ENCODE measurements around the gene SERPINA9. TPM values are rescaled to one million over a fixed set of nuclear protein-coding genes. Genes with fewer than 3 reads are reported as not detected.

SERPINA9 gene
- total and polyA plus RNA-seq, 2 experiments from 2014 or later, result not detected

GRCh38 chr14:94509356-94509755, 33.4 kb upstream of the SERPINA9 start, which contains the start of gene SERPINA12:
Gene SERPINA12, minus strand, starts transcription at chr14:94509469. Its CDS starts 11,072 bp downstream, at chr14:94498397.
- Histone ChIP-seq H3K4me1 (ENCODE audit: low read depth) (no peaks in the 10 kb centered on the region), H3K4me3 (no peak within 1 kb of the TSS), H3K27ac (no peak within 1 kb of the TSS), H3K9me3 (ENCODE audit: low read depth) (no peaks in the 10 kb centered on the region), H3K36me3 (no peaks in the 10 kb centered on the region), H3K27me3 (no peaks in the 10 kb centered on the region)
- TF ChIP-seq, protein P1, sequence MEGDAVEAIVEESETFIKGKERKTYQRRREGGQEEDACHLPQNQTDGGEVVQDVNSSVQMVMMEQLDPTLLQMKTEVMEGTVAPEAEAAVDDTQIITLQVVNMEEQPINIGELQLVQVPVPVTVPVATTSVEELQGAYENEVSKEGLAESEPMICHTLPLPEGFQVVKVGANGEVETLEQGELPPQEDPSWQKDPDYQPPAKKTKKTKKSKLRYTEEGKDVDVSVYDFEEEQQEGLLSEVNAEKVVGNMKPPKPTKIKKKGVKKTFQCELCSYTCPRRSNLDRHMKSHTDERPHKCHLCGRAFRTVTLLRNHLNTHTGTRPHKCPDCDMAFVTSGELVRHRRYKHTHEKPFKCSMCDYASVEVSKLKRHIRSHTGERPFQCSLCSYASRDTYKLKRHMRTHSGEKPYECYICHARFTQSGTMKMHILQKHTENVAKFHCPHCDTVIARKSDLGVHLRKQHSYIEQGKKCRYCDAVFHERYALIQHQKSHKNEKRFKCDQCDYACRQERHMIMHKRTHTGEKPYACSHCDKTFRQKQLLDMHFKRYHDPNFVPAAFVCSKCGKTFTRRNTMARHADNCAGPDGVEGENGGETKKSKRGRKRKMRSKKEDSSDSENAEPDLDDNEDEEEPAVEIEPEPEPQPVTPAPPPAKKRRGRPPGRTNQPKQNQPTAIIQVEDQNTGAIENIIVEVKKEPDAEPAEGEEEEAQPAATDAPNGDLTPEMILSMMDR (IDR thresholded peaks at IDR 0.05; ENCODE audit: low read depth, low read length), result no peak
- DNase-seq (ENCODE audit: low read depth in 1 of 2, low spot score in 1 of 2), result no peak

GRCh38 chr14:94505641-94506040, 29.6 kb upstream of the SERPINA9 start:
- DNase-seq (ENCODE audit: low read depth in 1 of 2, low spot score in 1 of 2), result no peak
- Histone ChIP-seq H3K36me3 (no peaks in the 10 kb centered on the region), H3K4me3 (no peak overlapping the region), H3K27me3 (no peaks in the 10 kb centered on the region), H3K4me1 (ENCODE audit: low read depth) (no peaks in the 10 kb centered on the region), H3K27ac (no peak overlapping the region), H3K9me3 (ENCODE audit: low read depth) (no peaks in the 10 kb centered on the region)
- TF ChIP-seq, protein P1 (IDR thresholded peaks at IDR 0.05; ENCODE audit: low read depth, low read length), result no peak

DNA sequence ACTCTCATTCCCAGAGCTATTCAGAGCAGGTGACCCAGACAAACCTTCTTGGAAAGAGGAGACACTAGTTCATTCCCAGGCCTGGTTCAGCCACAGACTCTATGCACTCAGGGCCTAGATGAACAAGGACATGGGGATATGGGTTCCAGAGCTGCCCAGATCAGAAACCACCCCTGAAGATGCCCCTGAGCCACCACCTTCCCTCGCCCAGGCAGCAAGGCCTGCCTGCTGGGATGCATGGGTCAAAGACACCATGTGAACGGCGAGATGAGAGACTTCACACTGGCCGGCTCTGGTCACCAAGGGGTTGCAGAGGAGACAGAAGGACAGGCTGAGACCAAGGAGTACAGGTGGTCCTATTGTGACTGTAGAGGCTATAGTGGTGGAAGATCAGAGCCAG, 29.2 kb upstream of the SERPINA9 start:
- H3K4me3 ChIP-seq, result no peak overlapping the region
- no peaks in the 10 kb centered on the region for H3K4me1 ChIP-seq (ENCODE audit: low read depth)
- no peaks in the 10 kb centered on the region for H3K36me3 ChIP-seq
- H3K27ac ChIP-seq, result no peak overlapping the region
- H3K9me3 ChIP-seq (ENCODE audit: low read depth), result no peaks in the 10 kb centered on the region
- no peaks in the 10 kb centered on the region for H3K27me3 ChIP-seq
- TF ChIP-seq, protein P1 (IDR thresholded peaks at IDR 0.05; ENCODE audit: low read depth, low read length), result no peak
- no peak for DNase-seq (ENCODE audit: low read depth in 1 of 2, low spot score in 1 of 2)

- H3K36me3 ChIP-seq, result no peaks in the 10 kb centered on the region
- H3K27me3 ChIP-seq, result no peaks in the 10 kb centered on the region
- H3K9me3 ChIP-seq (ENCODE audit: low read depth), result no peaks in the 10 kb centered on the region
- DNase-seq (ENCODE audit: low read depth in 1 of 2, low spot score in 1 of 2), result peak in 1 of 2 donors; percentile 13
- TF ChIP-seq, protein P1 (IDR thresholded peaks at IDR 0.05; ENCODE audit: low read depth, low read length), result no peak
- H3K4me1 ChIP-seq (ENCODE audit: low read depth), result no peaks in the 10 kb centered on the region
- no peak overlapping the region for H3K4me3 ChIP-seq
- H3K27ac ChIP-seq, result no peak overlapping the region
Measured at GRCh38 chr14:94501588-94502516, 25.9 kb upstream of the SERPINA9 start.

- TF ChIP-seq, protein P1 (IDR thresholded peaks at IDR 0.05; ENCODE audit: low read depth, low read length), result no peak
- H3K27me3 ChIP-seq, result no peaks in the 10 kb centered on the region
- no peak for DNase-seq (ENCODE audit: low read depth in 1 of 2, low spot score in 1 of 2)
Measured at GRCh38 chr14:94500264-94500663, 24.3 kb upstream of the SERPINA9 start.

More at GRCh38 chr14:94500264-94500663, 24.3 kb upstream of the SERPINA9 start:
- Histone ChIP-seq H3K9me3 (ENCODE audit: low read depth) (no peaks in the 10 kb centered on the region), H3K4me1 (ENCODE audit: low read depth) (no peaks in the 10 kb centered on the region), H3K27ac (no peak overlapping the region), H3K36me3 (no peaks in the 10 kb centered on the region), H3K4me3 (no peak overlapping the region)
